ENCODE results near the gene C2orf92. TPM values are rescaled to one million over a fixed set of nuclear protein-coding genes. Genes with fewer than 3 reads are reported as not detected.

C2orf92 gene
- total RNA-seq, 1 donor from 2014 or later = 11.5 TPM

GRCh38 chr2:97706112-97706511, 36.6 kb downstream of the C2orf92 start:
- no peak overlapping the region for H3K27ac Mint-ChIP-seq
- H3K9me3 Mint-ChIP-seq = peaks cover 4% of the 10 kb centered on the region
- DNase-seq (ENCODE audit: extremely low spot score, unreplicated experiment) = peak; percentile 42
- H3K4me1 Mint-ChIP-seq (ENCODE audit: unreplicated experiment) = peaks cover 14% of the 10 kb centered on the region
- no peak for TF ChIP-seq CTCF (conservative IDR thresholded peaks at IDR 0.05)
- no peaks in the 10 kb centered on the region for H3K36me3 Mint-ChIP-seq
- peaks cover 5% of the 10 kb centered on the region for H3K27me3 Mint-ChIP-seq
- H3K4me3 Mint-ChIP-seq = no peak overlapping the region

GRCh38 chr2:97706708-97707345, 37.3 kb downstream of the C2orf92 start:
- TF ChIP-seq CTCF (conservative IDR thresholded peaks at IDR 0.05) = no peak
- H3K36me3 Mint-ChIP-seq = no peaks in the 10 kb centered on the region
- H3K4me1 Mint-ChIP-seq (ENCODE audit: unreplicated experiment) = peaks cover 19% of the 10 kb centered on the region
- DNase-seq (ENCODE audit: extremely low spot score, unreplicated experiment) = peak; percentile 42
- H3K9me3 Mint-ChIP-seq = peaks cover 4% of the 10 kb centered on the region
- peaks cover 8% of the 10 kb centered on the region for H3K27me3 Mint-ChIP-seq
- no peak overlapping the region for H3K27ac Mint-ChIP-seq
- no peak overlapping the region for H3K4me3 Mint-ChIP-seq

- Mint-ChIP-seq H3K27ac (no peak overlapping the region), H3K4me3 (no peak overlapping the region), H3K9me3 (peaks cover 4% of the 10 kb centered on the region), H3K36me3 (no peaks in the 10 kb centered on the region), H3K27me3 (peaks cover 8% of the 10 kb centered on the region), H3K4me1 (ENCODE audit: unreplicated experiment) (peaks cover 22% of the 10 kb centered on the region)
- DNase-seq (ENCODE audit: extremely low spot score, unreplicated experiment) = no peak
- no peak for TF ChIP-seq CTCF (conservative IDR thresholded peaks at IDR 0.05)
Measured at GRCh38 chr2:97707362-97708047, 38.0 kb downstream of the C2orf92 start.

GRCh38 chr2:97708048-97708380, 38.5 kb downstream of the C2orf92 start:
- H3K9me3 Mint-ChIP-seq = peaks cover 4% of the 10 kb centered on the region
- H3K4me3 Mint-ChIP-seq = no peak overlapping the region
- DNase-seq (ENCODE audit: extremely low spot score, unreplicated experiment) = no peak
- TF ChIP-seq CTCF (conservative IDR thresholded peaks at IDR 0.05) = no peak
- peaks cover 17% of the 10 kb centered on the region for H3K4me1 Mint-ChIP-seq (ENCODE audit: unreplicated experiment)
- H3K27me3 Mint-ChIP-seq = peaks cover 8% of the 10 kb centered on the region
- no peak overlapping the region for H3K27ac Mint-ChIP-seq
- H3K36me3 Mint-ChIP-seq = no peaks in the 10 kb centered on the region

GRCh38 chr2:97708608-97709007, 39.1 kb downstream of the C2orf92 start:
- no peak for DNase-seq (ENCODE audit: extremely low spot score, unreplicated experiment)
- Mint-ChIP-seq H3K36me3 (no peaks in the 10 kb centered on the region), H3K9me3 (peaks cover 4% of the 10 kb centered on the region), H3K4me1 (ENCODE audit: unreplicated experiment) (peaks cover 21% of the 10 kb centered on the region), H3K27me3 (peaks cover 8% of the 10 kb centered on the region), H3K4me3 (no peak overlapping the region), H3K27ac (no peak overlapping the region)
- no peak for TF ChIP-seq CTCF (conservative IDR thresholded peaks at IDR 0.05)
